ENCODE measurements around the gene SPAG9.

GRCh38 chr17:50952889-50953288, 167.8 kb downstream of the SPAG9 start:
- TF ChIP-seq CTCF (IDR thresholded peaks at IDR 0.05) = no peak
- TF ChIP-seq POLR2AphosphoS5 (IDR thresholded peaks at IDR 0.05) = no peak

Measured in breast epithelium (tissue), 3 donors.